ENCODE measurements around the gene C1orf122. TPM values are rescaled to one million over a fixed set of nuclear protein-coding genes. Genes with fewer than 3 reads are reported as not detected.
A peak's percentile ranks its signal among the peaks of the same experiment; 100 is the strongest.

Gene C1orf122
- total and polyA plus RNA-seq, 2 of the 13 experiments (the other 11 are each of a cell fraction or from before 2014, with no cell fraction given): 18.7 to 40.6 TPM

- TF ChIP-seq GATA4 (IDR thresholded peaks at IDR 0.05; ENCODE audit: borderline replicate concordance, low read depth) (0 out of 2 replicates have a peak, but pooled peaks have one; percentile 21), SNAPC4 (CRISPR knock-in tag; IDR thresholded peaks at IDR 0.05) (no peak), RERE (CRISPR knock-in tag; IDR thresholded peaks at IDR 0.05; ENCODE audit: low read depth) (no peak), SPEN (CRISPR knock-in tag; IDR thresholded peaks at IDR 0.05; ENCODE audit: low read depth) (peak; percentile 78), HBP1 (CRISPR knock-in tag; IDR thresholded peaks at IDR 0.05; ENCODE audit: low read depth) (no peak), ELF1 (CRISPR knock-in tag; IDR thresholded peaks at IDR 0.05) (peak; percentile 93), ZNF501 (CRISPR knock-in tag; IDR thresholded peaks at IDR 0.05) (no peak; the same call in 1 of the 2 replicates), FLYWCH1 (CRISPR knock-in tag; IDR thresholded peaks at IDR 0.05) (0 out of 2 replicates have a peak, but pooled peaks have one; percentile 57), MIER2 (CRISPR knock-in tag; IDR thresholded peaks at IDR 0.05) (no peak), ZNF674 (CRISPR knock-in tag; IDR thresholded peaks at IDR 0.05; ENCODE audit: low read depth) (no peak), ZNF367 (CRISPR knock-in tag; IDR thresholded peaks at IDR 0.05; ENCODE audit: borderline replicate concordance) (no peak), SOX5 (CRISPR knock-in tag; IDR thresholded peaks at IDR 0.05; ENCODE audit: borderline replicate concordance) (no peak), ZBTB1 (CRISPR knock-in tag; IDR thresholded peaks at IDR 0.05; ENCODE audit: borderline replicate concordance) (no peak), SRSF1 (optimal IDR thresholded peaks at IDR 0.05; ENCODE audit: low read depth, low read length) (peak; percentile 83), ZNF44 (CRISPR knock-in tag; IDR thresholded peaks at IDR 0.05) (no peak), FOXO4 (CRISPR knock-in tag; conservative IDR thresholded peaks at IDR 0.05) (no peak)
Observed at GRCh38 chr1:37807555-37808368, at the start of gene C1orf122, which contains the start of gene YRDC (continued).
